ENCODE results near the gene LINC01488.

The LINC01488 gene

DNA sequence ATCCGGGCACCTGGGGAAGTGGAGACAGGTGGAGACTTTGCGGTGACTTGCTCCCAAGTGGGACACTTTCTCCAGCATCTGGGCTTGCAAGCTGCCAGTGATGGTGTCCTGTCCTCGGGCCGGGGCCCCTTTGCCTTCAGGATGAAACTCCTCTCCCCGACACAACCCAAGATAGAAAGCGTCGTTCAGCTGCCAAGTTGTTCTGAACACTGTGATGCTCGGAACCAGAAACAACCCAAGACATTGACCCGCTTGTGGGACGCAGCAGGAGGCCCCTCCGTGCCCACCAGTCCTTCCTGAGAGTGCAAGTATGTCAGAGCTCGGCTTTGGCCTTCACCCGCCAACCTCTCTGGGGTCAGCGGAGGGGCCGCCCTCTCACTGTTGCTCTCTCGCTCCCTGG, 31.3 kb downstream of the LINC01488 start:
- DNase-seq = no peak

DNA sequence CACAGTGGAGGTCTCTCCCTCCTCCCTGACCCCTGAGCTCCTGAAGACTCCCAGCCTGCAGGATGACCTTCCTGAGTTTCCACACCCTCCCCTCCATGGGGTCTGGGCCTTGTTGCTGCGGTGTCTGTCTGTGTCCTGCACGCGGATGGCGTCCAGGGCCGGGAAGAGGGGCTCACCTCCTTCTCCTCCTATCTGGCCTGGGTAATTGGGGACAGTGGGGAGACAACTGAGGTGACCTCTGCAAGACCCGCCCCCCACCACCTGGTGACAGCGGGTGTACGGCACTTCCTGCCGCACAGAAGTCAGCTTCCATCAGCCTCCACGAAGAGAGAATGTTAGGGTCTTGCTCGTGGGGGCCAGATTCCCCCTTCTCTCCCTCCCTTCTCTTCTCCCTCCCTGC, 31.7 kb downstream of the LINC01488 start:
- no peak for DNase-seq

DNA sequence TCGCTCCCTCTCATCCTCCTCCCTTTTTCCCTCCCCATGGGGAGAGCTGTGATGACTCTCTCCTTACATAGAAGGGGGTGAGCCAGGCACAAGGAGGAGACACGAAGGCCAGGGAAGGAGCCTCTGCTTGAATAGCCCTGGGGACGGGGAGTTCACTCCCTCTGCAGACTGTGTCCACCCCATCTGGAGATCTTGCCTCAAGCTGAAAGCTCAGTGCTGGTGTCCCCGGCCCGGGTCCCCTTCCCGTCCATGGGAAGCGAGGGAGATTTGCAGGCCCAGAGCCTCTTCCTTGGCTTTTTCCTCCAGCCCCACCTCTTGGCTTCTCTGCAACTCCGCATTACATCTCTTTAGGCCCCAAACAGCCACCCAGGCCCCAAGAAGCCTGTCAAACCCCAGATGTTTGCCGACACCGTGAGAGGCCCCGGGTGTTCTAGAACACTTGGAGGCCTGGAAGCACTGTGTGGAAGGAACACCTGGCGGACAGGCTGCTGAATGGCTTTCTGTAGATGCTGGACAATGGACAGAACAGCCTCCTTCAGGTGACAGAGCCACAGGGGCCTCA, 32.3 kb downstream of the LINC01488 start:
- no peak for DNase-seq

DNA sequence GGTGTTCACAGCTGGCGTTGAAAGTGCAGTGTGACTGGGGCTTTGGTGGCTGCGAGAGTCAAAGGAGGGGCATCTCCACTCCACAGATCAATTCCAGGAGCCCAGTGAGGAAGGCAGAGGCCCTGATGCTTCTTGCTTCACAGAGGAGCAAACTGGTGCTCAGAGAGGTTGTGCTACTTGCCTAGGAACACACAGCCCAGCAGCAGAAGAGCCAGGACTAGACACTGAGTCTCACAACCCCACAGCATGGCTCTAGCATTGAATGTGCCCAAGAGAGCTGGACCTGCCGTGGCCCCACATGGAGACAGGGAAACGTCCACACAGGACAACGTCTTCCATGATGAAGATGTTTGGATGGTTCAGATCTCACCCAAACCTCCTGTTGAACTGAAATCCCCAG, 33.3 kb downstream of the LINC01488 start:
- no peak for DNase-seq

- DNase-seq = peak; percentile 40 to 52 (median 50)
Observed at GRCh38 chr11:69515271-69516245, 34.1 kb downstream of the LINC01488 start.

GRCh38 chr11:69516526-69516925, 35.1 kb downstream of the LINC01488 start:
- DNase-seq = no peak

GRCh38 chr11:69518081-69518950, 36.9 kb downstream of the LINC01488 start:
- no peak for DNase-seq

GRCh38 chr11:69520186-69520916, 38.9 kb downstream of the LINC01488 start:
- peak in 1 of 3 donors; percentile 13 for DNase-seq

DNA sequence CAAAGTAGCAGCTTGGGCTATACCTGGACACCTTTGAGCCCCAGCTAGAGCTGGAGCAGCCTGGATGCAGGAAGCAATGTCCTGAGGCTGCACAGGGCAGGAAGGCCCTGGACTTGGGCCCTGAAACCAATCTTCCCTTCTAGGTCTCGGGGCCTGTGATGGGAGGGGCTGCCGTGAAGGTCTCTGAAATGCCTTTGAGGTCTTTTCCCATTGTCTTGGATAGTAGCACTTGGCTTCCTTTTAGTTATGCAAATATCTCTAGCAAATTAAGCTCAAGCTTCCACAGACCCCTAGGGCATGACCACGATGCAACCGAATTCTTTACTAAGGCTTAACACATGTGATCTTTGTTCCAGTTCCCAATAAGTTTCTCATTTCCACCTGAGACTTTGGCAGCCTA, 40.0 kb downstream of the LINC01488 start:
- DNase-seq = no peak

DNA sequence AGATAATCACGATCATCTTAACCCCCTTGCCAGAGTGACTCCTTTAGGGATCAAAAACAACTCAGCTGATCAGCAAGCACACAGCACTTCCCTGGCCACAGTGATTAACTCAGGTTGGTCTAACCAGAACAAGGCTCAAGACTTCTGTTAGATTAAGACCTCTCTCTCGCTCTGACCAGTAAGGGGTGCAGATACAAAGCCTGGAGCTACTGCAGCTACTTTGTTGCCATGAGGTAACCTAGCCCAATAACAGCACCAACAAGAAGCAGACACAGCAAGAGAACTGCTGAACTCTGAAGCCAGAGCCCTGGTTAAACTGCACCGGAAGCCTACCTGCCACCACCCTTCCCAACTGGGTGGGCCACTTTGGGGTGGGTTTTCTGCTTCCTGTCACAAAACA, 42.0 kb downstream of the LINC01488 start:
- DNase-seq = no peak

DNA sequence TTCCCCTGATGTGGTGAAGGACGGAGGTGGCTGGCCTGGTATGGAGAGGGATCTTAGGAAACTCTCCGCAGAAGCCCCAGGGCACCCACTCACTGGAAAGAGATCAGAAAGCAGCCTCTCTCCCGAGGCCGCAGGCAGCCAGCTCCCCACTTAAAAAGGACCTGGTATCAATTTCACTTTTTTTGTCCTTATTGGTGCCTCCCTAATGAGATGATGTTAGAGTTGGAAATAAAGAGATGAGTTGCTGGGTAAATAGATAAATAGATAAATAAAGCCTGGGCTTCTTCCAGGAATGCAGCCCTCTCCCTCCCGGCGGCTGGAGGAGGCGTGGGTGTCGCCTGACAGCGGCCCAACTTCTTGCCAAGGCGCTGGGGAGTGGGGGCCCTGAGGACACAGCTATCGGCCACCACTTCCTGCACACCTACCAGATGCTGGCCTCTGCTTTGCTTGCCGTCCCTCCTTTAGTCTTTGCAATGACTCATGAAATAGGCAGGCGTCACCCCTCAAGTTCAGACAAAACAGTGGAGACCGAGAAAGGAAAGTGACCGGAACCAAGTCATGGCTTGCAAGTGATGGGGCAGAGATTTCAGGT, 42.9 kb downstream of the LINC01488 start:
- DNase-seq = no peak

DNA sequence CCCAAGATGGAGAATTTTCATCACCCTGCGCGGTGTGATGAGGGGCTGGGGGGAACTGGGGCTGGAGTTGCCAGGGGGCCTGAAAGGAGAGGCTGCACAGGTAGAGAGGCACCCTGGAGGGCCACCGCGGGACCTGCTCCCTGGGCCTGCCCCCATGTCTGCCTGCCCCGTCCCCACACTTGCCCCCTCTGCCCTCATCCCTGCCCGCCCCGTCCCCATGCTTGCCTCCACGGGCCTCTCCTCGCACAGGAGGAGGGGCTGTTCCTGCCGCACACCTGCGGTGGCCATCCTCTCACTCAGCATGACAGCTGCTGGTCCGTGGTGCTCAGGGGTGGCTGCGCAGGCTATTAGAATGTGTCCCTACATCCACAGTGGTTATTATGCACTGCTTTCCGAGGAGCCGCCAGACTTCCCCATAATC, 43.5 kb downstream of the LINC01488 start:
- no peak for DNase-seq

- DNase-seq = no peak
Observed at GRCh38 chr11:69525516-69526452, 44.3 kb downstream of the LINC01488 start.

GRCh38 chr11:69526453-69526810, 45.0 kb downstream of the LINC01488 start:
- no peak for DNase-seq

DNA sequence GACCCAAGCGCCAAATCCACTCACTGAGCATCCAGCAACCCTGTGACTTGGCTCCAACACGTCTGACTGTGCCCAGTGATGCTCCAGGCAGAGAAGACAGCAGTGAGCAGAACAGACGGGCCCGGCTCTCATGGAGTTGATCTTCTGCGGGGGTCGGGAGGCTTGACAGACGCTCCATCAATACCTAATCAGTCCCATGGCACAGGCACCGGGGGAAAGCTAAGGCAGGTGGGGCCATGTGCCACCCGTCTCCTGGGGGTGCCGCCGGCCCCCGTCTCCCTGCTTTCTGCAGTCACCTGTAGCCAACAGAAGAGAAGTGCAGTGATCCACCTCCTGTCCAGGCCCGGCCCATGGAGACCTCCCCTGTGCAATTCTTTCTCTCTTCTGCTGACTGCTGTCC, 47.5 kb downstream of the LINC01488 start:
- DNase-seq = no peak

DNA sequence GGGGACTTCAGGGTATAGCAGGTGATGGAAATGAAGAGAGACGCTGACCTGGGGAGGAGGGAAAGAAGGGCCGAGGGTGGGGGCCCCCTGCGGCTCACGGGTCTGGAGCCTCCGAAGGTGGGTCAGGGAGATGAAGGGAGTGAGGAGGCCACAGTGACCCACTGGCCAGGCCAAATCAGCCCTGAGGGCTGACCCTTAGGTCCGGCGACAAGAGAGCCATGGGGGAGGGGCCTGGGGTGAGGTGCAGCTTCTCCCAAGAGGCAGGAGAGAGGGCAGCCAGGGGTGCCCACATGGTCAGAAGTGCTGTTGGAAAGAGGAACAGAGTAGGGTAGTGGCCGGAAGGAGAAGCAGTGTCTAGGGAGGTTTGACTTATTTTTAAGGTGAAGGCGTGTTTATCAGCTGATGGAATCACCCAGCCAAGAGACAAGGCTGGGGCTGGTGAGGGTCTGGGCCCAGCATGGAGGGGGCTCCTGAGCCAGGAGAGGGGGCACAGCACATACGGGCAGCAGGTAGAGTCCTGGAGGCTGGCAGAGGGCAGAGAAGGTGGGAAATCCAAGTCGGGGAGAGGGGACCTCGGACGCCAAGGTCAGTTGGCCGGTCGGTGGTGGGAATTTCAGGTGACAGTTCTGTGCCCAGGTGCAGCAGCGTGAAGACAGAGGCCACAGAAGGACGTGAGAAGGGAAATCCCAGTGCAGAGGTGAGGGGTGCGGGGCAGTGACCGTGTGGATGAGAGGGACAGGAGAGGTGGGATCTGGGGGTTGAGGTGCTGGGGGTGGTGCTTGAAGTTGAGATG, 49.0 kb downstream of the LINC01488 start:
- peak; percentile 45 to 68 (median 57) for DNase-seq

DNA sequence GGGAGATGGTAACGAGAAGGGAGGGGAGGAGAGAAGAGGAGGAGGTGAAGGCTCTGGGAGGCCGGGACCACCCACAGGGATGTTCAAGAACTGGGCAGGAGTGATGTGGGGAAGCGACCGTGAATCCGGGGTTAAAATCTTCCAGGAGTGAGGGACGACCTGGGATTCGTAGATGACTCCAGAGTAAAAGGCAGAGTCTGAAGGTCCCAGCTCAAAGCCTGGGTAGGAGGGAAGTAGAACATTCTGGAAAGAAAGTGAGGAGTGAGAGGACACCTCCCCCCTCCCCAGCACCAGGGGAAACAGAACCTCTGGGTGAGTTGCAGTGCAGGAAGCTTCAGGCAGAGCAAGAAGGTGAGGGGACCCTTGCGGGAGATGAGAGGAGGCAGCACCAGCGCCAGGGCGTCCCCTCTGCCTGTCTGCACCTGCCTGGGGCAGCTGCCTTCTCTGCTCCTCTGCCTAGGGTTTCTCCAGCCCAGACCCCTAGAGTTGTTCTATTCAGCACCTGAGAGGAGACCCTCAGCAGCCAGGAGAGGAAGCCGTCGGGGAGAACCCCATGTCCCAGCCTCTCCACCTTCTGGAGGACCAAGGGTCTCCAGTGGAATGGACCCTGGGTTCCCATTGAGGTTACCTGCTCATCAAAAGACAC, 49.7 kb downstream of the LINC01488 start:
- no peak for DNase-seq

DNA sequence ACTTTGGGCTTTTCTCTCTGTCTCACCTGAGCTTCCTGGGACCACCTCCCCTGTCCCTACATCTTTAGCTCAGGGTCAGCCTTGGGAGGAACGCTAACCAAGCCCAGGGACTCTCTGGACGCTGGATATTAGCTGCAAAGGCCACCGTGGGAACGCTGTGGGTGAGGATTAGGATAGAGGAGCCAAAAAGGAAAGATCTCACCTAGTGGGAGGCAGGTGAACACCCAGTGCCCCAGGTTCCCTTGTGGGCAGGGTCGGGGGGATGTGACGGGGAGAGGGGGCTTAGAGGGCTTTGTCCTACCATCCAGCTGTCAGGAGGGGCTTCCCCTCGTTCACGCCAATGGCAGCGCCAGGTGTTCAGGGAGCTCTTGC, 50.2 kb downstream of the LINC01488 start:
- DNase-seq = no peak

DNA sequence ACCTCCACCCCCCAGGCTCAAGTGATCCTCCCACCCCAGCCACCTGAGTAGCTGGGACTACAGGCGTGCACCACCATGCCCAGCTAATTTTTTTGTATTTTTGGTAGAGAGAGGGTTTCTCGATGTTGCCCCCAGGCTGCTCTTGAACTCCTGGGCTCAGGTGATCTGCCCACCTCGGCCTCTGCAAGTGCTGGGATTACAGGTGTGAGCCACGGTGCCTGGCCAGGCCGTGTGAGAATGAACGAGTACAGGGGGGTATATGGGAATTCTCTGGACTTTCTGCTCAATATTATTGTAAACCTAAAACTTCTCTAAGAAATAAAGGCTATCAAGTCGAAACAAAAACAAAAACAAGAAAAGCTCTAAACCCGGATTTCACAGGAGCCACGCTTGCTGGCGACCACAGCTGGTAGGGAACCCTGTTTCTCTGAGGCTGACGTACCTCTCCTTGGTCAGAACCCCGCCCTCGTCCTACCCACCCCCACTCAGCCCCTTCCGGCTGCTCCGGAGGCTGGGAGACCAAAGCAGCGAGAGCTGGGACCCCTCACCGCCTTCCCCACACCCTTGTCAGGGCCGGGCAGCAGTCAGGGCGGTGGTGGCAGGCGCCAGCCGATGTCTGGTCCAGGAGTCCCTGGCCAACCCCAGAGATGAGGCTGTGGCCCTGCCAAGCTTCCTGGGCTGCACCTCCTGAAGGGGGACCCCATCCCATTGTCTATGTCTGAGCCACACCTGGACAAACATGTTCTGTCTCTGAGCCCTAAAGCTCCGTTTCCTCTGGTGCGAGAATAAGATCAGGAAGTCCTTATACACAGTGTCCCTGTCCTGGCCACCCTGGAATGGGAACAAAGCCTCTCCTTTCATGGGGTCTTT, 52.1 kb downstream of the LINC01488 start:
- no peak for DNase-seq

Data from suppressor macrophage treated with lipopolysaccharide for 1 hour (primary cell).